Astrocyte (in vitro differentiated cells and primary cell): Measurements from ENCODE around the gene FNDC3B.

Experiments used
- CTCF ChIP-seq: IDR thresholded peaks from 2 replicates; pipeline ENCODE4 v1.5.1; 2011; ENCODE audit warnings: low read depth, mild to moderate bottlenecking, inconsistent platforms, low read length, moderate library complexity; ENCODE audit not compliant: insufficient read depth
- EZH2 ChIP-seq: IDR thresholded peaks from 2 replicates; pipeline ENCODE4 v1.6.1; 2012; ENCODE audit warnings: mild to moderate bottlenecking, low read length, inconsistent platforms; ENCODE audit not compliant: insufficient read depth

- TF ChIP-seq CTCF (no peak), EZH2 (no peak)
Measured at GRCh38 chr3:172048599-172048998, 9.2 kb downstream of the FNDC3B start.
